ENCODE measurements around the gene HBZ.

Gene HBZ

DNA sequence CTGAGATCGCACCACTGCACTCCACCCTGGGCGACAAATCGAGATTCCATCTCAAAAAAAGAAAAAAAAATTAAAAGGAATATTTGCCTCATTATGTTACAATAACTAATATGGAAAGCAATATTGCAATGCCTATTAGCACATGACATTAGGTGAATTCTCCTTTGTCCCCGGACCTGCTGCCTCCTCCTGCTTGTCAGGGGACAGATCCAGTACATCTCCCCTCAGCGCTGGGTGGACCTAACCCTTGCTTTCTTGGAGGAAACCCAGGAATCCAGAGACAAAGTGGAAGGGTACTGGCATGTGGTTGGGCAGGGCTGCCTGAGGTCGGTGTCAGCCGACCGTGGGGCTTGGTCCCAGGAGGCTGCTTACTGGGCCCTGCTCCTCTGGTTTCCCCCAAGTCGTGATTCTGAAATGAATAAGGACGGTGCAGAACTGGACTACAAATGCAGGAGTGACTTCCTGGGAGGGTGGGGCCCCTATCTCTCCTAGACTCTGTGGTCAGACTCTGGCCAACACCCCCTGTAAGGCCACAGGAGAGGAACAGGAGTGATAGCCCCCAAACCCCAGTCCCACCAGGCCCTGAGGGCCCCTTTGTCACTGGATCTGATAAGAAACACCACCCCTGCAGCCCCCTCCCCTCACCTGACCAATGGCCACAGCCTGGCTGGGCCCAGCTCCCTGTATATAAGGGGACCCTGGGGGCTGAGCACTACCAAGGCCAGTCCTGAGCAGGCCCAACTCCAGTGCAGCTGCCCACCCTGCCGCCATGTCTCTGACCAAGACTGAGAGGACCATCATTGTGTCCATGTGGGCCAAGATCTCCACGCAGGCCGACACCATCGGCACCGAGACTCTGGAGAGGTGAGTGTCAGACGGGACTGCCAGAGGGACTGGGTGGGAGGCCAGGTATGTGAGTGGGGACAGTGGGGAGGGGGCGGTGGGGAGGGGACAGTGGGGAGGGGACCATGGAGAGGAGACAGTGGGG lies at the start of gene HBZ:
Gene HBZ (plus strand): TSS at position 504 of the 988 bp plus-strand sequence. CDS start 266 bp downstream, at position 770.
- no peak within 1 kb of the TSS for H3K4me3 ChIP-seq (ENCODE audit: low read length)
- DNase-seq (ENCODE audit: low read depth) = no peak
- no peak for TF ChIP-seq CTCF (conservative IDR thresholded peaks at IDR 0.05; ENCODE audit: low read depth, low read length)

DNA sequence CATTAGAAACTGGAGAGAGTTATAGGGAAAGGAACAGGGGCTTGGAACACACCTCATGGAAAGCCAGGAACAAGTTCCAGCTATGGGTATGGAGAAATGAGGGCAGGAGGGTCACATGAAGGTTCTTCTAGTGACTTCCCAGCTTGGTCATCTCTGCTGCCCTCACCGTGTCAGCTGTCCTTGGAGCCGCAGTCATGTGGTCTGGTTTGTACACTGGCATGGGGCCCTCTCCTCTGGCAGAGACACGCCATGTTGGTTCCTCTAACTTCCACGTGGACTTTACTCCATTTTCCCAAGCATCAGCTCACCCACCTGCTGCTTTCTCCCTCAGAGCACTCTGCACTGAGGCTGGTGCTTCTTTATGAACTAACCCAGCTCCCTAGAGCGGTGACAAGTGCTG lies 48.1 kb upstream of the HBZ start:
- DNase-seq (ENCODE audit: low read depth) = no peak
- TF ChIP-seq CTCF (conservative IDR thresholded peaks at IDR 0.05; ENCODE audit: low read depth, low read length) = no peak
- H3K4me3 ChIP-seq (ENCODE audit: low read length) = no peak overlapping the region

DNA sequence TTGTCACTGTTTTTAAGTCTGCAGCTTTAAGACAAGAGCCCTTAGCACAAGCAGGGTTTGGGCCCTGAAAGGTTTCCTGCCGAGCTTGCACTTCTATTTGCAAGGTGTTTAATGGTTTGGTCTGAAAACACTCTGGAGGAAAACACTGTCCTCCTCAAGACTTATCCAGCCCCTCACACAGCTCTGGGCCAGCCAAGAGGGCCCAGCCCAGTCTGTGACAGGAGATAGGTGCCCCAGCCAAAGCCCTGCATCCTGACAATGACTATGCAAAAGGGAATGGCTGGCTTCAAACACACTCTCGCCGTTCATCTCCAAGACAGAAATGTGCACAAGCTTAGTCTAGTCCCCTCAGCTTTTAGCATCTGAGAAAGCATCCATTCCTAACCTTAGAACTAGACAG lies 47.5 kb upstream of the HBZ start:
- DNase-seq (ENCODE audit: low read depth) = no peak
- no peak for TF ChIP-seq CTCF (conservative IDR thresholded peaks at IDR 0.05; ENCODE audit: low read depth, low read length)
- no peak overlapping the region for H3K4me3 ChIP-seq (ENCODE audit: low read length)

DNA sequence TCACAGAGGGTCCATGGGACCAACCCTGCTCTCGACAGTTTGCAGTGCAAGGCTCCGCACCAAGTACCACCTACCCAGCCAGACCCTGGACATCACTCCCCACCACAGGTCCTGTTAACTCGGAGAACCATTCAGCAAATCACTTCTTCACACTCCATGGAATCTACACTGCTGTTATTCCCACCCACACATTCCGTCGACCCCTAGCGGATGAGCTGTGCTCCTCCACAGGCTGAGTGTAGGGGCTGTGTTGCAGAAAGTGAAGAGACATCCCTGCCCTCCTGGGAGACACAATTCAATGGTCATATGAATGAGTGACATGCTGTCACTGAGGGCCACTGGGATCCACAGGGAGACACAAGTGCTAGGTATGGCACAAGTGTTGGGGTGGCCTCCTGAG lies 46.9 kb upstream of the HBZ start:
- TF ChIP-seq CTCF (conservative IDR thresholded peaks at IDR 0.05; ENCODE audit: low read depth, low read length) = no peak
- DNase-seq (ENCODE audit: low read depth) = no peak
- H3K4me3 ChIP-seq (ENCODE audit: low read length) = no peak overlapping the region

DNA sequence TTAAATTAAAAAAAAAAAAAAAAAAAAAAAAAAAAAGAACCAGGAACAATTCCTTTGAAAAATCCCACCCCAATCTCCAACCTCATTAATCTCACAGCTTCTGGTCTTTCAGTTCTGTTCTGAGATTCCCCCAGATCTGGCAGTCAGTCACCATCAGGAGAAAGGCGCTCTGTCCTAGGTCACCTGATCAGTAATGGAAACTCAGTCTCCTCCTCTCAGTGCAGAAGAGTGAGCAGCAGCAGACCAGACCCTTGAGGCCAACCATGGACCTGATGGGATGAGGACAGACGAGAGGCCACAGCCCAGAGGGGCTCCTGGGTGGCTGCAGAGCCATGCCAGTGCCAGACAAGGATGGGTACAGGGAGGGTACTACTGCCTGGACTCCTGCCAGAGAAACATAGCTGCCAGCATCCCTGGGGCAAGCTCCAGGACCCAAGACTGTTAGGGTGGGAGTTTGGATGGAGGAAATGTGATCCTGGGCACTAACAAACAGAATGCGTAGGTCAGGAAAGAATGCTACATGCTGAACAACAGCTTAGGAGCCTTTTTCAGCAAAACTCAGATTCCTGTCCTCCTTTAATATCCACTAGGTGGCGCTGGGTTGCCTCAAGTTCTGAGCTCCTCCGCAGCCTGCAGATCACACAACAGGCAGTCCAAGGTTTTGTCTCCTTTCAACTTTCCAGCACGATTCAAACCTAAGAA lies 45.7 kb upstream of the HBZ start:
- no peak overlapping the region for H3K4me3 ChIP-seq (ENCODE audit: low read length)
- peak; percentile 83 for TF ChIP-seq CTCF (conservative IDR thresholded peaks at IDR 0.05; ENCODE audit: low read depth, low read length)
- no peak for DNase-seq (ENCODE audit: low read depth)

DNA sequence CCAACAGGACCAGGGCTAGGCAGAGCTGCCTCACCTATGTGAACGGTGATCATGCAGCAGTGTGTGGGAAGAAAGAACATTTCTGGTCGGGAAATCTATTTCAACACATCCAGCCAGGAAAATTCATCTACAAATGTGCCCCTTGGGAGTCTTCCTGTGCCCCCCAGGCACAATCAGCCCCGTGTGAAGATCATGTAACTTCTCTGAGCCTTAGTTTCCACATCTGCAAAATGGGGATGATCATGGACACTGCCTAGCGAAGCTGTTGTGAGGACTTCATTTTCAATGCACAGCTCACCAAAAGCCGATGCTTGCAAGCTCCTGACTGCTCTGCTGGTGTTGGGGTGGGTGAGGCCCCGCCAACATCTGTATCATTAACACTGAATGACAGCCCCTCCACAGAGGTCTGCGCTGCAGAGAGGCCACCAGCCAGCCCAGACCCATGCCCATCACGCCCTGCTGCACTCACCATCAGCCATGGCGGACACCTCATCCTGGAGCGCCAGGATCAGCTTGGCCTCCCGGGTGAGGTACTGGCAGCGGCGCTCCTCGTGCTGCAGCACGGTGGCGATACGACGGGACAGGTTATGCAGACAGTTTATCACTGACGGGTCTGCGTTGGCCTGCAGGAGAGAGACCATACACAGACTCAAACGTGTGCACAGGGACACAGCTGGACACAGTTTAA lies 40.1 kb upstream of the HBZ start:
- TF ChIP-seq CTCF (conservative IDR thresholded peaks at IDR 0.05; ENCODE audit: low read depth, low read length) = no peak
- DNase-seq (ENCODE audit: low read depth) = no peak

More for the DNA sequence above, 40.1 kb upstream of the HBZ start:
- no peak overlapping the region for H3K4me3 ChIP-seq (ENCODE audit: low read length)
